Umbilical cord (tissue), 2 donors: ENCODE data around the gene STK31. TPM values are rescaled to one million over a fixed set of nuclear protein-coding genes. Genes with fewer than 3 reads are reported as not detected.
"Not testable (repeated sequence)": the region's sequence is repeated elsewhere in the genome, so short reads cannot be mapped to it uniquely, and the experiment has no call there.

Experiments used
- DNase-seq: peaks from one replicate; pipeline ENCODE4 v3.0.0-alpha.2; 2015; ENCODE audit warnings: low spot score
- total RNA-seq: library from RNA; depleted of rRNA; stranded (reverse); fragments of >200 nt; gene quantifications from one replicate; pipeline ENCODE4 v1.2.3, GENCODE V29; 2014; ENCODE audit warnings: low replicate concordance; ENCODE audit not compliant: insufficient read depth

STK31 gene
- total RNA-seq, 1 donor from 2014 or later = 2.6 TPM

GRCh38 chr7:23802720-23803397 lies 92.8 kb downstream of the STK31 start:
- DNase-seq = no peak

DNA sequence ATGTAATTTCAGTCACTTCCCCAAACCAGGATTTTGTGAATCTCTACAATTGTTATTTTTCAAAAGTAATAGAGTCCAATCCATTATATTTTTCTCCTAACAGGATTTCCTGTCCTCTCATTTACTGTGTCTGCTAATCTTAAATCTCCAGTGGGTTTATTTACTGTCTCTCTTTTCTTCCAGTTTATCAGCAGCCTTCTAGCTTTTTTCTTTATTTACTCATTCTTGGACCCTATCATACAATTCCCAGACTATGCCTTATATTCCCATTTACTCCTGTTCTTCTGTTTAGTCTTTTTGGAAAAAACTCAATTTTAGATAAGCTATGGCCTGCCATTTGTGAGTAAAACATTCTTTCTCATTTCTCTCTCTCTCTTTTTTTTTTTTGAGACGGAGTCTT lies 94.7 kb downstream of the STK31 start:
- no peak for DNase-seq

- no peak for DNase-seq
Measured at GRCh38 chr7:23808421-23808820, 98.4 kb downstream of the STK31 start.

- no peak for DNase-seq
Measured at GRCh38 chr7:23810099-23810498, 100.1 kb downstream of the STK31 start.

DNA sequence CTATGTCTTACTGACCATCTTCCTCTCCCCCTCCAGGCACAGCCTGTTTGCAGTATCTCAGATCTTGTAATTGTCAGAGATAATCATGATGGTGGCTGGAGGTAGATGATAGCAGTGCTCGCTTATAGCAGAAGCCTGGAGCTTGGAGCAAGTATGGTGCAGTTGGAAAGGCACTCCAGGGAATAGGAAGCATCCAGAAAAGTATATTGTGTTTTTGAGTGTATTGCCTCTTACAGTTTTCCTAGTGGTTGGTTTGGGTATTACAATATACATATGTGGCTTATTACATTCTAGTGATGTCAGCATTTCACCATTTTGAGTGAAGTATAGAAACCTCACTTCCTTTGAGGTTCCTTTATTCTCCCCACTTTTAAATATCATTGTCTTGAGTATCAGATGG lies 101.5 kb downstream of the STK31 start:
- no peak for DNase-seq

DNA sequence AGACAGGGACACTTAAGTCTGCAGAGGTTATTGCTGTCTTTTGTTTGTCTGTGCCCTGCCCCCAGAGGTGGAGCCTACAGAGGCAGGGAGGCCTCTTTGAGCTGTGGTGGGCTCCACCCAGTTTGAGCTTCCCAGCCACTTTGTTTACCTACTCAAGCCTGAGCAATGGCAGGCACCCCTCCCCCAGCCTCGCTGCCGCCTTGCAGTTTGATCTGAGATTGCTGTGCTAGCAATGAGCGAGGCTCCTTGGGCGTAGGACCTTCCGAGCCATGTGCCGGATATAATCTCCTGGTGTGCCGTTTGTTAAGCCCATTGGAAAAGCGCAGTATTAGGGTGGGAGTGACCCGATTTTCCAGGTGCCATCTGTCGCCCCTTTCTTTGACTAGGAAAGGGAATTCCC lies 118.1 kb downstream of the STK31 start:
- not testable (repeated sequence) for DNase-seq

GRCh38 chr7:23832733-23833132 lies 122.7 kb downstream of the STK31 start:
- DNase-seq = not testable (repeated sequence)

DNA sequence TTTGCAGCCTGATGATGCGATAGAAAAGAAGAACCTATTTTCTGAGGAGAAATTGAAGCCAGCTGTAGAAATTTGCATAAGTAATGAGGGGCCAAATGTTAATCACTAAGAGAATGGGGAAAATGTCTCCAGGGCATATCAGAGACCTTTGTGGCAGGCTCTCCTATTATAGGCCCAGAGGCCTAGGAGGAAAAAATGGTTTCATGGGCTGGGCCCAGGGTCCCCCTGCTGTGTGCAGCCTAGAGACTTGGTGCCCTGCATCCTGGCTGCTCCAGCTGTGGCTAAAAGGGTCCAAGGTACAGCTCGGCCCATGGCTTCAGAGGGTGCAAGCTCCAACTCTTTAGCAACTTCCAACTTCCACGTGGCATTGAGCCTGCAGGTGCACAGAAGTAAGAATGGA lies 123.4 kb downstream of the STK31 start:
- no peak for DNase-seq

- not testable (repeated sequence) for DNase-seq
Measured at GRCh38 chr7:23844837-23845236, 134.8 kb downstream of the STK31 start.

DNA sequence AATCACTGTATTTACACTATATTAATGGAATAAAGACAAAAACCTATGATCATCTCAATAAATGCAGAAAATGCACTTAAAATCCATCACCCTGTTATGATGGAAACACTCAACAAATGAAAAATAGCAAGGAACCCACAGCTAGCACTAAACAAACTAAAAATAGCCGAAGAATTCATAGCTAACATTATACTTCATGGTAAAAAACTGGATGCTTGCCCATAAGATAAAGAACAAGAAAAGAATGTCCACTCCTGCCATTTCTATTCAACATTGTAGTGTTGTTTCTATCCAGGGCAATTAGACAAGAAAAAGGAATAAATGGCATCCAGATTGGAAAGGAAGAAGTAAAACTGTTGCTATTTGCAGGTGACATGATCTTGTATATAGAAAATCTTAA lies 142.1 kb downstream of the STK31 start:
- no peak for DNase-seq

GRCh38 chr7:23852988-23853387 lies 143.0 kb downstream of the STK31 start:
- no peak for DNase-seq

GRCh38 chr7:23863209-23863787 lies 153.3 kb downstream of the STK31 start:
- peak; percentile 51 for DNase-seq

DNA sequence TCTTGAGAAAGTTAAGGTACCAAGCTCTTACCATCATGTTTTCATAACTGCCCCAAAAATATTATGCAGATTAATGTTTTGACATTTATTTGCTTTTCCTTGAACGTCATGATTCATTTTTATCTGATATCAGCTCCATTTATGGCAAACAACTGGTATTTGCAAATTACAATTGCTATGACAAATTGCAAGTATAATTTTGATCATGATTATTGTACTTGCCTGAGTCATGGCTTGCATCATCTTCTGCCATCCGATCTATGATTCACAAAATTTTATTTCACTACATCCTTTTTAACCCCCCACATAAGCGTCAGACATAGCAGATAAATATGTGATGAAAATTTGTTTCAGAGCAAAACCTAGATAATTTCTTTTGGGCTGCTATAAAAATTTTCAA lies 155.0 kb downstream of the STK31 start:
- peak; percentile 10 for DNase-seq

DNA sequence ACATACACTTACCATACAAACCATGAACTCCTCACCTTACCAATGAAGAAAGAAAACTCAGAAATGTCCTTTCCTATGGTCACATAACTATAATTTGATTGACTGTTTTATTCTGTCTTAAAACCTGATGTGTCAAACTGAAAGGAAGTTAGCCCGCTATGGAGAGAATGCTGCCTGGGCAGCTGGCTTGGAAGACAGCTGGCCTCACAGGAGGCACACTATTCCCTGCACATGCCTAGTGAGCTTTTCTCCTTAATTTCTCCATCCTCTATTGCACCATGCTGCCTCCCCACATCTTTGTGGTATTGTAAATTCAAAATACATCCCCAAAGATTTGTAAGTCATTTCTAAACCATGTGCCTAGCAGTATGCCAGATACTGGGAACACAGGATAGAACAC lies 163.3 kb downstream of the STK31 start:
- DNase-seq = no peak

- DNase-seq = not testable (repeated sequence)
Measured at GRCh38 chr7:23876526-23876925, 166.5 kb downstream of the STK31 start.

Other genes with a start within 250 kb of the STK31 start
- gene IGF2BP3, start 239.7 kb upstream of the STK31 start, total RNA-seq = 51.3 TPM
- gene TRA2A, start 178.2 kb upstream of the STK31 start, total RNA-seq = 59.7 TPM
- gene CCDC126, start 112.8 kb upstream of the STK31 start, total RNA-seq = 7.7 TPM
- gene FAM221A, start 30.0 kb upstream of the STK31 start, total RNA-seq = 9.6 TPM